ENCODE measurements around the gene PRRG2. TPM values are rescaled to one million over a fixed set of nuclear protein-coding genes. Genes with fewer than 3 reads are reported as not detected.
"Not testable (repeated sequence)": the region's sequence is repeated elsewhere in the genome, so short reads cannot be mapped to it uniquely, and the experiment has no call there.

The PRRG2 gene
- total RNA-seq, 1 donor from 2014 or later, result 10.1 TPM

DNA sequence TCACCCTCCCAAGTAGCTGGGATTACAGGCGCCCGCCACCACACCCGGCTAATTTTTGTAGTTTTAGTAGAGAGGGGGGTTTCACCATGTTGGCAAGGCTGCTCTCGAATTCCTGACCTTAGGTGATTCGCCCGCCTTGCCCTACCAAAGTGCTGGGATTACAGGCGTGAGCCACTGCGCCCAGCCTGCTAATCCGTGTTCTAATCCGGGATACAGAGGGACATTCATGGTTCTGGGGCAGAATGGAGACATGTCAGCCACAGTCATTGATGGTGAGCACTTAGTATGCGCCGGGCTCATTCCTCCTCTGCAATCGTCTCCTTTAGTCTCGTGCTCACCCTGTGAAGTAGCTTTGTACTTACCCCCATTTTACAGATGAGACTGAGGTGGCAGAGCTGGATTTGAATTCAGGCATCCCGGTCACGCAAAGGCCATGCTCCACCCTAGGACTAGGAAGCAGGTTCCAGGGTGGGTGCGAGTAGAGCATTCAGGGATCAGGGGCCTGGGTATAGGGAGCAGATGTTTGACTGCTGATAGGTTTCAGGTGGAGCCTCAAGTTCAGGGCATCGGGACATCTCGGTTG is 50.6 kb downstream of the PRRG2 start:
- Histone ChIP-seq H3K27me3 (no peaks in the 10 kb centered on the region), H3K36me3 (peaks cover 4% of the 10 kb centered on the region), H3K4me1 (peaks cover 3% of the 10 kb centered on the region), H3K9me3 (no peaks in the 10 kb centered on the region), H3K4me3 (no peak overlapping the region), H3K27ac (peak overlapping the region; percentile 9)
- no peak for TF ChIP-seq CTCF (IDR thresholded peaks at IDR 0.05)
- intact Hi-C loops (cut with DNase I), result no loop called here
- DNase-seq (no peak), ATAC-seq (no peak)

DNA sequence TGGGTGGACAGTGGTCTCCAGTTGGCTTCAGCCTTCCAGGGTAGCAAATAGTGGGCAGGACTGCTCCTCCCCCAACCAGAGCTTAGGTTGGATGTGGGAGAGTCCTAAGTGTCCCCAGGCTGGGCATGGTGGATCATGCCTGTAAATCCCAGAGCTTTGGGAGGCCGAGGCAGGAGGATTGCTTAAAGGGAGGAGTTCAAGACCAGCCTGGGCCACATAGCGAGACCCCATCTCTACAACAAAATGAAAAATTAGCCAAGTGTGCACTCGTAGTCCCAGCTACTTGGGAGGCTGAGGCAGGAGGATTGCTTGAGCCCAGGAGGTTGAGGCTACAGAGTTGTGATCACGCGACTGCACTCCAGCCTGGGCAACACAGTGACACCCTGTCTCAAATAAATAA is 51.5 kb downstream of the PRRG2 start:
- H3K4me1 ChIP-seq, result peaks cover 3% of the 10 kb centered on the region

DNA sequence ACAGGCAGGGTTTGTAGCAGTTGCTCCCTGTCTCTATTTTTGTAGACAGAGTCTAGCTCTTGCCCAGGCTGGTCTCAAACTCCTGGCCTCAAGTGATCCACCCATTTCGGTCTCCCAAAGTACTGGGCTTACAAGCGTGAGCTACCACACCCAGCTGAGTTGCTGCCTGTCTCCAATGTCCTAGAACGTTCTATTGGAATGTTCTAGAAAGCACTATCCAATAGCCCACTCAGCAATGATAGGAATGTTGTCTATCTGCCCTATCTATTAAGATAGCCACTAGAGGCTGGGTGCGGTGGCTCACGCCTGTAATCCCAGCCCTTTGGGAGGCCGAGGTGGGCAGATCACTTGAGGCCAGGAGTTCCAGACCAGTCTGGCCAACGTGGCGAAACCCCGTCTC is 52.2 kb downstream of the PRRG2 start:
- H3K27me3 ChIP-seq; H3K9me3 ChIP-seq; H3K4me1 ChIP-seq; H3K4me3 ChIP-seq; DNase-seq; intact Hi-C loops (cut with DNase I); H3K36me3 ChIP-seq: not testable (repeated sequence)
- ATAC-seq, result peak; percentile 11
- peak overlapping the region; percentile 47 for H3K27ac ChIP-seq

More for the DNA sequence above, 51.5 kb downstream of the PRRG2 start:
- DNase-seq, result no peak
- Histone ChIP-seq H3K4me3 (no peak overlapping the region), H3K27me3 (no peaks in the 10 kb centered on the region), H3K27ac (peak overlapping the region; percentile 47), H3K36me3 (no peaks in the 10 kb centered on the region), H3K9me3 (no peaks in the 10 kb centered on the region)
- no peak for TF ChIP-seq CTCF (IDR thresholded peaks at IDR 0.05)
- no peak for ATAC-seq
- intact Hi-C loops (cut with DNase I), result no loop called here

GRCh38 chr19:49635530-49636232 is 54.6 kb downstream of the PRRG2 start:
- H3K36me3 ChIP-seq, result no peaks in the 10 kb centered on the region
- H3K27ac ChIP-seq, result peak overlapping the region; percentile 53
- H3K27me3 ChIP-seq, result no peaks in the 10 kb centered on the region
- H3K4me1 ChIP-seq, result peaks cover 20% of the 10 kb centered on the region
- intact Hi-C loops (cut with DNase I), result no loop called here
- TF ChIP-seq CTCF (IDR thresholded peaks at IDR 0.05), result no peak
- DNase-seq, result no peak
- no peak for ATAC-seq
- no peak overlapping the region for H3K4me3 ChIP-seq
- H3K9me3 ChIP-seq, result no peaks in the 10 kb centered on the region

DNA sequence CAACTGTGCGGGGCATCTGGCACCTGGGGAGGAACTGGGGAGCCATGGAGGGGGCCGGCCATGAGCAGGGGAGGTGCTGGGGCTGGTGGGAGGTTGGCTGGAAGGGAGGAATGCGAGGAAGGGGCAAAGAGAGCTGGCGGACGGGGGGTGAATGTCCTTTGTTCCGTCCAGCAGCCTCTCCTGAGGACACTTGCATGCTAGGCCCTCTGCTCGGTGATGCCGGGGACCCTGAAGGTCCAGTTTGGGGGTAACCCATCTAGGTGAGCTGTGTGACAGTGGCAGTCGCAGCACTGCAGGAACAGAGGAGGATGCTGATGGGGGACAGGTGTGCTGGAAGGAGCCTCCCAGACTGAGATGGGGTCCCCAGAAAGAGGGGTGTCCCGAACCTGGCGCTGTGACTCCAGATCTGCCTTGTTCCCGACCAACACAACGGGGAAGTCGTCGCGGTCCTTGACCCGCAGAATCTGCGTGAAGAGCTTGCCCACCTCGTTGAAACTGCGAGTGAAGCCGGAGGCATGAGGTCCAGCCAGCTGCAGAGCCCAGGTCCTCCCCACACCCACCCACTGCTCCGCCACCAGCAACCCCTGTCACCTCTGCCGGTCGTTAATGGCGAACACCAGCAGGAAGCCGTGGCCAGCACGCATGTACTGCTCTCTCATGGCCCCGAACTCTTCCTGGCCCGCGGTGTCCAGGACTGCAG is 55.3 kb downstream of the PRRG2 start:
- peaks cover 20% of the 10 kb centered on the region for H3K4me1 ChIP-seq
- intact Hi-C loops (cut with DNase I), result no loop called here

More for the DNA sequence above, 55.3 kb downstream of the PRRG2 start:
- Histone ChIP-seq H3K27me3 (no peaks in the 10 kb centered on the region), H3K36me3 (no peaks in the 10 kb centered on the region), H3K4me3 (no peak overlapping the region), H3K9me3 (no peaks in the 10 kb centered on the region), H3K27ac (peak overlapping the region; percentile 53)
- TF ChIP-seq CTCF (IDR thresholded peaks at IDR 0.05), result no peak
- DNase-seq, result no peak
- ATAC-seq, result no peak
